Diencephalon (tissue), 1 donor: ENCODE data around the gene OPA1. TPM values are rescaled to one million over a fixed set of nuclear protein-coding genes. Genes with fewer than 3 reads are reported as not detected.

Experiments used
- small RNA-seq: library from RNA; depleted of rRNA; stranded (forward); fragments of <200 nt; gene quantifications from one replicate; pipeline ENCODE3, GENCODE V24; 2014
- total RNA-seq: library from RNA; depleted of rRNA; stranded (reverse); fragments of >200 nt; gene quantifications from one replicate; pipeline ENCODE4 v1.2.3, GENCODE V29; 2014

OPA1 gene
- total RNA-seq: 143 TPM

GRCh38 chr3:193592841-193593667 lies at the start of gene OPA1:
Gene OPA1 (plus strand): TSS chr3:193593208. CDS start chr3:193593378, 170 bp downstream.

GRCh38 chr3:193554811-193555210 lies 38.2 kb upstream of the OPA1 start, which contains the start of gene ATP13A4:
Gene ATP13A4 (minus strand): TSS chr3:193554895. CDS start chr3:193554799, 96 bp downstream.

Small RNA genes within 50 kb of the gene (small RNA-seq; reads per million reads assigned to genes)
- not detected for gene RF00019
- gene RN7SL447P: not detected

Other genes starting within 250 kb of the OPA1 start
- gene ATP13A5, start 214.5 kb upstream of the OPA1 start, total RNA-seq: 0.92 TPM
- gene ATP13A4, start 38.3 kb upstream of the OPA1 start, total RNA-seq: 30.7 TPM